SU-DHL-6 (cell line): ENCODE data around the gene ARMC3.

Experiments used
- CTCF ChIP-seq: fragments of 200-600 bp; sonication (generic); IDR thresholded peaks from one replicate; pipeline ENCODE4 v1.5.1; 2017; ENCODE audit warnings: antibody characterized with exemption, mild to moderate bottlenecking, low read length, moderate library complexity; ENCODE audit not compliant: insufficient read depth, poor library complexity, severe bottlenecking
- EZH2phosphoT487 ChIP-seq: fragments of 200-600 bp; sonication (generic), shearing (Covaris generic); conservative IDR thresholded peaks from 2 replicates; pipeline ENCODE4 v1.6.1; 2018; ENCODE audit warnings: mild to moderate bottlenecking, antibody characterized with exemption, low read length, moderate library complexity, mixed read lengths

GRCh38 chr10:22962817-22963216 lies 35.0 kb downstream of the ARMC3 start:
- TF ChIP-seq CTCF = no peak
- no peak for TF ChIP-seq EZH2phosphoT487
